Measurements from ENCODE around the gene IRX4. TPM values are rescaled to one million over a fixed set of nuclear protein-coding genes. Genes with fewer than 3 reads are reported as not detected.

Gene IRX4
- total RNA-seq, 4 donors from 2014 or later = 0.68 to 3.5 TPM; not detected in 2

- TF ChIP-seq, protein P1, sequence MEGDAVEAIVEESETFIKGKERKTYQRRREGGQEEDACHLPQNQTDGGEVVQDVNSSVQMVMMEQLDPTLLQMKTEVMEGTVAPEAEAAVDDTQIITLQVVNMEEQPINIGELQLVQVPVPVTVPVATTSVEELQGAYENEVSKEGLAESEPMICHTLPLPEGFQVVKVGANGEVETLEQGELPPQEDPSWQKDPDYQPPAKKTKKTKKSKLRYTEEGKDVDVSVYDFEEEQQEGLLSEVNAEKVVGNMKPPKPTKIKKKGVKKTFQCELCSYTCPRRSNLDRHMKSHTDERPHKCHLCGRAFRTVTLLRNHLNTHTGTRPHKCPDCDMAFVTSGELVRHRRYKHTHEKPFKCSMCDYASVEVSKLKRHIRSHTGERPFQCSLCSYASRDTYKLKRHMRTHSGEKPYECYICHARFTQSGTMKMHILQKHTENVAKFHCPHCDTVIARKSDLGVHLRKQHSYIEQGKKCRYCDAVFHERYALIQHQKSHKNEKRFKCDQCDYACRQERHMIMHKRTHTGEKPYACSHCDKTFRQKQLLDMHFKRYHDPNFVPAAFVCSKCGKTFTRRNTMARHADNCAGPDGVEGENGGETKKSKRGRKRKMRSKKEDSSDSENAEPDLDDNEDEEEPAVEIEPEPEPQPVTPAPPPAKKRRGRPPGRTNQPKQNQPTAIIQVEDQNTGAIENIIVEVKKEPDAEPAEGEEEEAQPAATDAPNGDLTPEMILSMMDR (IDR thresholded peaks at IDR 0.05; ENCODE audit: low read depth) = no peak
Observed at GRCh38 chr5:1907616-1908015, 24.9 kb upstream of the IRX4 start.

- TF ChIP-seq, protein P1 (IDR thresholded peaks at IDR 0.05; ENCODE audit: low read depth) = no peak
Observed at GRCh38 chr5:1905108-1905507, 22.4 kb upstream of the IRX4 start.

GRCh38 chr5:1901983-1902382, 19.3 kb upstream of the IRX4 start:
- TF ChIP-seq, protein P1 (IDR thresholded peaks at IDR 0.05; ENCODE audit: low read depth) = no peak

DNA sequence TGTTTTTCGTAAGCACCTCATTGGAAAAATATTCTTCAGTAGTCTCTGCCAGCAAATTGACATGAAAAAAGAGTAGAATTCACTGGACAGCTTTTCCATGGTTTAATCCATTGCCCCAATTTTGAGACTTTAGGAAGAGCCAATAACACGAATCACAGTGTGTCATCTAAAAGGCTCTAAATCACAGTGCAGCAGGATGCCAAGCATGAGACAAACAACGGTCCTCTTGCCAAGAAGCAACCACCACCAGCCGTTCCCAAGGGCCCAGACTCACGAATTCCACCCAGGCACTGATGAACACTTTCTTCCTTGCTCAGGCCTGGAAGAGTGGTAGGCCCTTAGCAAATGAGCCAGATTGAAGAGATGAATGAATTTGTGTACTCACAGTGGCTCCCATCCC, 18.3 kb upstream of the IRX4 start:
- TF ChIP-seq, protein P1 (IDR thresholded peaks at IDR 0.05; ENCODE audit: low read depth) = no peak

DNA sequence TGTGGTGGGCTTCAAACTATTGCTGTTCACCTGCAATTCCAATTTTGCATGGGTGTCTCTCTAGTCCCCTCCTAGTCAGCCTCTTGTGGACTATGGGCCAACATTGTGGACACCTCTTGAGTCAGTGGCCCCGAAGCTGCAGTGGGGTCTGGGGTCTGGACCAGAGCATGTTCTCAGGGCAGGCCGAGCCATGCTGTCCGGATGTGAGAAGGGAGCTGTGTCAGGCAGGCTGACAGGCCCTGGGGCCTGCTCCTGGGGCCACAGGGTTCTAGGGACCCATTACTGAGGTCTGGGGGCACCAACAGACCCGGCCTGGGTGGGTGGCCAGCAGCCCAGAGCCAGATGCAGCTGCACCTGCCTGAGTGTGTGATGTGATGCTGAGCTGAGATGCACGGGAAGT, 16.5 kb upstream of the IRX4 start:
- TF ChIP-seq, protein P1 (IDR thresholded peaks at IDR 0.05; ENCODE audit: low read depth) = no peak

- TF ChIP-seq, protein P1 (IDR thresholded peaks at IDR 0.05; ENCODE audit: low read depth) = no peak
Observed at GRCh38 chr5:1897816-1898450, 15.2 kb upstream of the IRX4 start.

GRCh38 chr5:1897386-1897785, 14.7 kb upstream of the IRX4 start:
- TF ChIP-seq, protein P1 (IDR thresholded peaks at IDR 0.05; ENCODE audit: low read depth) = no peak
